ENCODE measurements around the gene NPAS3. TPM values are rescaled to one million over a fixed set of nuclear protein-coding genes. Genes with fewer than 3 reads are reported as not detected.

The NPAS3 gene
- total and polyA plus RNA-seq, 7 donors = 0.04 to 1.5 (median 0.39) TPM

DNA sequence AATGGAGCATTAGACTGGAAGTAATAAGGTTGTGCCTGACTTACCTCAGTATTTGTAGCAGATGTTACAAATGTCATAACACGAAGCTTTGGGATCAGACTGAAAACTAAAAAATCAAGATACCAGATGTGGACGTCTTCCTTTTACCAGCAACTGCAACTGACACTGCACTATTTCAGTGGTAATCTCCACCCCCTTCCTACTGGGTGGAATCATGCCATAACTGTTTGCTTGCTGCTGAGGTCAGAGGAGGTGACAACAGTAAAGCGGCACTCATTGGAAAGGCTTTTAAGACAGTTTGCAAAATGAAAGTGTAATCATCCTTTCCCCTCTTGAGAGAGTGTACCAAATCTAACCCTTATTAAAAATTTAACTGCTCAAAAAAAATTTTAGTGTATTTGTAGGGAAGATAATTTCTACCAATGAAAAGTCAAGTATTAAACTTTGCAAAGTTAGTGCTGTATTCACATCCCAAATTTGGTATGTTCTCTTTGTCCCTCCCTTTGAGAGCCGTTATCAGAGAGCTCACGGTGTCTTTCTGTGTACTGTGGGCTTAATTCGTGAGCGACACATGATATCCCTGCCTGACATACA lies 420.7 kb downstream of the NPAS3 start:
- DNase-seq (no peak), ATAC-seq (no peak)
- H3K9me3 ChIP-seq = no peaks in the 10 kb centered on the region
- no peaks in the 10 kb centered on the region for H3K27me3 ChIP-seq (ENCODE audit: insufficient read depth in 3 of 3, low read length in 2 of 3)
- H3K36me3 ChIP-seq (ENCODE audit: insufficient read depth in 1 of 2, low read depth in 1 of 2) = no peaks in the 10 kb centered on the region
- no peak overlapping the region for H3K4me3 ChIP-seq
- no peak overlapping the region for H3K27ac ChIP-seq
- peaks cover 5% of the 10 kb centered on the region for H3K4me1 ChIP-seq
- intact Hi-C loops (cut with DNase I) = no loop called here
- TF ChIP-seq, protein P1, sequence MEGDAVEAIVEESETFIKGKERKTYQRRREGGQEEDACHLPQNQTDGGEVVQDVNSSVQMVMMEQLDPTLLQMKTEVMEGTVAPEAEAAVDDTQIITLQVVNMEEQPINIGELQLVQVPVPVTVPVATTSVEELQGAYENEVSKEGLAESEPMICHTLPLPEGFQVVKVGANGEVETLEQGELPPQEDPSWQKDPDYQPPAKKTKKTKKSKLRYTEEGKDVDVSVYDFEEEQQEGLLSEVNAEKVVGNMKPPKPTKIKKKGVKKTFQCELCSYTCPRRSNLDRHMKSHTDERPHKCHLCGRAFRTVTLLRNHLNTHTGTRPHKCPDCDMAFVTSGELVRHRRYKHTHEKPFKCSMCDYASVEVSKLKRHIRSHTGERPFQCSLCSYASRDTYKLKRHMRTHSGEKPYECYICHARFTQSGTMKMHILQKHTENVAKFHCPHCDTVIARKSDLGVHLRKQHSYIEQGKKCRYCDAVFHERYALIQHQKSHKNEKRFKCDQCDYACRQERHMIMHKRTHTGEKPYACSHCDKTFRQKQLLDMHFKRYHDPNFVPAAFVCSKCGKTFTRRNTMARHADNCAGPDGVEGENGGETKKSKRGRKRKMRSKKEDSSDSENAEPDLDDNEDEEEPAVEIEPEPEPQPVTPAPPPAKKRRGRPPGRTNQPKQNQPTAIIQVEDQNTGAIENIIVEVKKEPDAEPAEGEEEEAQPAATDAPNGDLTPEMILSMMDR (IDR thresholded peaks at IDR 0.05) = no peak
- WGBS, 3 donors = 46 to 55% (median 54%) methylated on average over 7 of the region's 7 CpGs

DNA sequence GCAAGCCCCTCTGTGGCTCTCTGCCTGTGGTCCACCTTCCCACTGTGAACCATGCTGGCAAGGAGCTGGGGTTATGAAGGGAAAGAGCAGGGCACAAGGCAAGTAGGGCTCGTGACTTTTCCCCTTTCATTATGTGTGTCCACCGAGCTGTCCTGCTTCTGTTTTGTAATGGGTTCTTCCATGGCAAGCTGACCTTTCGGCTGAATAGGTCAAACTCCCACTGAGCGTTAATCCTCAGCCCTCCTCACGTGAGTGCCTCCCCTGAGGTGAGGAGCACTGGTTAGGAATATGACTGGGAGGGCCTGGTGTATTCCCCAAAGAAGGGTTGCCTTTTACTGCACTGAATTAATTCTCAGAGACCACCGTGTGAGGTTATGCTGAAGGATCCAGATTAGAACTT lies 424.3 kb downstream of the NPAS3 start:
- Histone ChIP-seq H3K4me1 (peaks cover 5% of the 10 kb centered on the region), H3K36me3 (ENCODE audit: insufficient read depth in 1 of 2, low read depth in 1 of 2) (no peaks in the 10 kb centered on the region), H3K27me3 (ENCODE audit: insufficient read depth in 3 of 3, low read length in 2 of 3) (no peaks in the 10 kb centered on the region), H3K9me3 (no peaks in the 10 kb centered on the region), H3K27ac (no peak overlapping the region), H3K4me3 (no peak overlapping the region)
- ATAC-seq (no peak), DNase-seq (no peak)
- WGBS, 3 donors = 81 to 88% (median 82%) methylated on average over 6 of the region's 6 CpGs
- TF ChIP-seq, protein P1 (IDR thresholded peaks at IDR 0.05) = no peak
- intact Hi-C loops (cut with DNase I) = no loop called here

DNA sequence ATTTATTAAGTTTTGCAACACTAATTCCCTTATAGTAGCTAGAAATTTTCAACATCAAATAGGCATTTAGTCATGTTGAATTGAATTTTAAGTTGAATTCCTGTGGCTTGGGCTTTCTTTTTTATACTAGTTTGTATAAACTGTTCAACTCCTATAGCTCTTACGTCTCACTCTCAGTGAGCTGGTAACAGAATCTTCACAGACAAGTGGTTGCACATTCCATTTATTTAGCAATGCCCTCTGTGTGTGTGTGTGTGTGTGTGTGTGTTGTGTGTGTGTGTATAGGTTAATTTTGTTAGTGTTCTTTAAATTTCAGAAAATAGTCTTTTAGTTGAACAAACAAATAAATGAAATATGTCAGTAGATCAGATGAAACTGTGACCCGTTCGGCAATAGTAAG lies 425.0 kb downstream of the NPAS3 start:
- H3K4me1 ChIP-seq = peaks cover 5% of the 10 kb centered on the region
- intact Hi-C loops (cut with DNase I) = no loop called here
- TF ChIP-seq, protein P1 (IDR thresholded peaks at IDR 0.05) = no peak
- no peak overlapping the region for H3K27ac ChIP-seq
- no peak for DNase-seq
- H3K36me3 ChIP-seq (ENCODE audit: insufficient read depth in 1 of 2, low read depth in 1 of 2) = no peaks in the 10 kb centered on the region
- H3K4me3 ChIP-seq = no peak overlapping the region
- no peaks in the 10 kb centered on the region for H3K27me3 ChIP-seq (ENCODE audit: insufficient read depth in 3 of 3, low read length in 2 of 3)
- H3K9me3 ChIP-seq = no peaks in the 10 kb centered on the region
- 92 to 93% (median 92%) methylated on average over 3 of the region's 3 CpGs for WGBS, 3 donors
- ATAC-seq = no peak

DNA sequence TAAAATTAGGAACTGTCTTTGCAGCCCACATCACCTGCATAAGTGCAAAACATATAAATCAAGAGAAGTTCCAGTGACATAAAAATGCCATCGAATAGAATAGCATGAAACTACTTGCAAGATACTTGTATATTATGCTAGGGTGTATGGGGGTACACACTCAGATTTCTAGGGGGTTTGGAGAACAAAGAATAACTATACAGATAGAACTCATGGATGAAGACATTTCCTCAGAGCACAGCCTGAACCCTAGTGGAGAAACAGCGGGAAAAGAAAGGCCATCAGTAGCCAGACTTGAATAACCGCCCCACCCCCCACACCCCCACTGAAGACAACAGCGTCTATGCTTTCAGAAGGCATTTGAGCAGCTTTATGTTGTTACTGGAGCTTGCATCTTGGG lies 425.8 kb downstream of the NPAS3 start:
- DNase-seq (no peak), ATAC-seq (no peak)
- H3K36me3 ChIP-seq (ENCODE audit: insufficient read depth in 1 of 2, low read depth in 1 of 2) = no peaks in the 10 kb centered on the region
- no peaks in the 10 kb centered on the region for H3K9me3 ChIP-seq
- H3K27ac ChIP-seq = no peak overlapping the region
- peaks cover 3% of the 10 kb centered on the region for H3K4me1 ChIP-seq
- 57 to 65% (median 64%) methylated on average over 4 of the region's 4 CpGs for WGBS, 3 donors
- H3K4me3 ChIP-seq = no peak overlapping the region
- intact Hi-C loops (cut with DNase I) = no loop called here
- TF ChIP-seq, protein P1 (IDR thresholded peaks at IDR 0.05) = no peak
- no peaks in the 10 kb centered on the region for H3K27me3 ChIP-seq (ENCODE audit: insufficient read depth in 3 of 3, low read length in 2 of 3)

DNA sequence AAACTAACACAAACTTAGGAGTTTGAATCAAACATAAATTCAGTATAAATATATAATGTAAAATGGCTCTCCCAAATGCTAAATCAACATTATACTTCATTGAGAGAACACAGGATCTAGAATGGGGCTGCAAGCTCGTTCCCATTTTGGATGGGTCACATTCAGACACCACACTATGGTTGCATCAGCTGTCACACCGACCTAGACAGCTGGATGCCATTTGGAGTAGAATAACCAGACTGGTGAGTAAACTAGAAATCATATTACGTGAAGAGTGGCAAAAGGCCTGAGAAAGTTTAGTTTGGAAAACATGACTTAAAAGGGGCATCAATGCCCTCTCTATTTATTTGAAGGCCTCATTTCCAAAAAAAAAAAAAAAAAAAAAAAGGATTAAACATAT lies 430.4 kb downstream of the NPAS3 start:
- TF ChIP-seq, protein P1 (IDR thresholded peaks at IDR 0.05) = no peak
- Histone ChIP-seq H3K4me3 (no peak overlapping the region), H3K27ac (no peak overlapping the region), H3K36me3 (ENCODE audit: insufficient read depth in 1 of 2, low read depth in 1 of 2) (no peaks in the 10 kb centered on the region), H3K9me3 (no peaks in the 10 kb centered on the region), H3K27me3 (ENCODE audit: insufficient read depth in 3 of 3, low read length in 2 of 3) (no peaks in the 10 kb centered on the region), H3K4me1 (no peaks in the 10 kb centered on the region)
- no peak for DNase-seq
- no peak for ATAC-seq
- WGBS, 3 donors = 47 to 68% (median 50%) methylated on average over 3 of the region's 3 CpGs
- intact Hi-C loops (cut with DNase I) = no loop called here

Measured in psoas muscle (tissue), 8 donors.